C4-2B (cell line): Measurements from ENCODE around the gene MORN5.

Source experiments
- ZFX ChIP-seq: fragments of 450-650 bp; IDR thresholded peaks from 2 replicates; pipeline ENCODE4 v1.6.1; 2017
- TF ChIP-seq, protein P1 (sequence below): fragments of 450-650 bp; conservative IDR thresholded peaks from 2 replicates; pipeline ENCODE4 v1.5.1; 2017; ENCODE audit warnings: mild to moderate bottlenecking

DNA sequence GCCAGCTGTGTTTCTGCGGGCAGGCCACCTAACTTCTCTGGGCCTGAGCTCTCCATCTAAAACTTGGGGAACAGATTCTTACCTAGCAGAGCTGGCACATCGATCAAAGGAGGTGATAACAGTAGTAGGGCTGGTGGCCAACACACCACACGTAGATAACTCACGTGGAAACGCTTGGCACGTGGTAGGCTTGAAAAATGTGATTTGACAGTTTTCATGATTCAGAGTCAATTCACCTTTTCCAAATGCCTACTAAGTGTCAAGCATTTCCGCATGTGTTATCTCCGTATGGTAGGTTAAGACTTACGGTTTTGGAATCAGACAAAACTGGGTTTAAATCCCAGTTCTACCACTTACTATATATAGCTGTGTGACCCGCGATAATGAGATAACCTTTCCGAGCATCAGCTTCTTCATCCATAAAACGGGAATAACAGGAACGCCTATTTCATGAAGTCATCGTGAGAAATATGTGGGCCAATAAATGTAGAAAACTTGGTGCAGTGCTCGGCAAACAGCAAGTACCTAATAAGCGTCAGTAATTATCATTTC, 25.6 kb upstream of the MORN5 start:
- TF ChIP-seq, protein P1, sequence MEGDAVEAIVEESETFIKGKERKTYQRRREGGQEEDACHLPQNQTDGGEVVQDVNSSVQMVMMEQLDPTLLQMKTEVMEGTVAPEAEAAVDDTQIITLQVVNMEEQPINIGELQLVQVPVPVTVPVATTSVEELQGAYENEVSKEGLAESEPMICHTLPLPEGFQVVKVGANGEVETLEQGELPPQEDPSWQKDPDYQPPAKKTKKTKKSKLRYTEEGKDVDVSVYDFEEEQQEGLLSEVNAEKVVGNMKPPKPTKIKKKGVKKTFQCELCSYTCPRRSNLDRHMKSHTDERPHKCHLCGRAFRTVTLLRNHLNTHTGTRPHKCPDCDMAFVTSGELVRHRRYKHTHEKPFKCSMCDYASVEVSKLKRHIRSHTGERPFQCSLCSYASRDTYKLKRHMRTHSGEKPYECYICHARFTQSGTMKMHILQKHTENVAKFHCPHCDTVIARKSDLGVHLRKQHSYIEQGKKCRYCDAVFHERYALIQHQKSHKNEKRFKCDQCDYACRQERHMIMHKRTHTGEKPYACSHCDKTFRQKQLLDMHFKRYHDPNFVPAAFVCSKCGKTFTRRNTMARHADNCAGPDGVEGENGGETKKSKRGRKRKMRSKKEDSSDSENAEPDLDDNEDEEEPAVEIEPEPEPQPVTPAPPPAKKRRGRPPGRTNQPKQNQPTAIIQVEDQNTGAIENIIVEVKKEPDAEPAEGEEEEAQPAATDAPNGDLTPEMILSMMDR: no peak
- TF ChIP-seq ZFX: no peak
